ENCODE measurements around the gene SLC27A5. TPM values are rescaled to one million over a fixed set of nuclear protein-coding genes. Genes with fewer than 3 reads are reported as not detected.

The SLC27A5 gene
- total and polyA plus RNA-seq, 2 of the 13 experiments (the other 11 are each of a cell fraction or from before 2014, with no cell fraction given): 30.3 to 40.2 TPM

- no peak for TF ChIP-seq ZNF777 (CRISPR knock-in tag; IDR thresholded peaks at IDR 0.05)
- TF ChIP-seq PHF20 (CRISPR knock-in tag; IDR thresholded peaks at IDR 0.05): peak; percentile 86
- peak; percentile 42 for TF ChIP-seq FOXA3 (CRISPR knock-in tag; IDR thresholded peaks at IDR 0.05)
- TF ChIP-seq, protein P1, sequence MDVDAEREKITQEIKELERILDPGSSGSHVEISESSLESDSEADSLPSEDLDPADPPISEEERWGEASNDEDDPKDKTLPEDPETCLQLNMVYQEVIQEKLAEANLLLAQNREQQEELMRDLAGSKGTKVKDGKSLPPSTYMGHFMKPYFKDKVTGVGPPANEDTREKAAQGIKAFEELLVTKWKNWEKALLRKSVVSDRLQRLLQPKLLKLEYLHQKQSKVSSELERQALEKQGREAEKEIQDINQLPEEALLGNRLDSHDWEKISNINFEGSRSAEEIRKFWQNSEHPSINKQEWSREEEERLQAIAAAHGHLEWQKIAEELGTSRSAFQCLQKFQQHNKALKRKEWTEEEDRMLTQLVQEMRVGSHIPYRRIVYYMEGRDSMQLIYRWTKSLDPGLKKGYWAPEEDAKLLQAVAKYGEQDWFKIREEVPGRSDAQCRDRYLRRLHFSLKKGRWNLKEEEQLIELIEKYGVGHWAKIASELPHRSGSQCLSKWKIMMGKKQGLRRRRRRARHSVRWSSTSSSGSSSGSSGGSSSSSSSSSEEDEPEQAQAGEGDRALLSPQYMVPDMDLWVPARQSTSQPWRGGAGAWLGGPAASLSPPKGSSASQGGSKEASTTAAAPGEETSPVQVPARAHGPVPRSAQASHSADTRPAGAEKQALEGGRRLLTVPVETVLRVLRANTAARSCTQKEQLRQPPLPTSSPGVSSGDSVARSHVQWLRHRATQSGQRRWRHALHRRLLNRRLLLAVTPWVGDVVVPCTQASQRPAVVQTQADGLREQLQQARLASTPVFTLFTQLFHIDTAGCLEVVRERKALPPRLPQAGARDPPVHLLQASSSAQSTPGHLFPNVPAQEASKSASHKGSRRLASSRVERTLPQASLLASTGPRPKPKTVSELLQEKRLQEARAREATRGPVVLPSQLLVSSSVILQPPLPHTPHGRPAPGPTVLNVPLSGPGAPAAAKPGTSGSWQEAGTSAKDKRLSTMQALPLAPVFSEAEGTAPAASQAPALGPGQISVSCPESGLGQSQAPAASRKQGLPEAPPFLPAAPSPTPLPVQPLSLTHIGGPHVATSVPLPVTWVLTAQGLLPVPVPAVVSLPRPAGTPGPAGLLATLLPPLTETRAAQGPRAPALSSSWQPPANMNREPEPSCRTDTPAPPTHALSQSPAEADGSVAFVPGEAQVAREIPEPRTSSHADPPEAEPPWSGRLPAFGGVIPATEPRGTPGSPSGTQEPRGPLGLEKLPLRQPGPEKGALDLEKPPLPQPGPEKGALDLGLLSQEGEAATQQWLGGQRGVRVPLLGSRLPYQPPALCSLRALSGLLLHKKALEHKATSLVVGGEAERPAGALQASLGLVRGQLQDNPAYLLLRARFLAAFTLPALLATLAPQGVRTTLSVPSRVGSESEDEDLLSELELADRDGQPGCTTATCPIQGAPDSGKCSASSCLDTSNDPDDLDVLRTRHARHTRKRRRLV (CRISPR knock-in tag; IDR thresholded peaks at IDR 0.05): no peak
- TF ChIP-seq, protein P2, sequence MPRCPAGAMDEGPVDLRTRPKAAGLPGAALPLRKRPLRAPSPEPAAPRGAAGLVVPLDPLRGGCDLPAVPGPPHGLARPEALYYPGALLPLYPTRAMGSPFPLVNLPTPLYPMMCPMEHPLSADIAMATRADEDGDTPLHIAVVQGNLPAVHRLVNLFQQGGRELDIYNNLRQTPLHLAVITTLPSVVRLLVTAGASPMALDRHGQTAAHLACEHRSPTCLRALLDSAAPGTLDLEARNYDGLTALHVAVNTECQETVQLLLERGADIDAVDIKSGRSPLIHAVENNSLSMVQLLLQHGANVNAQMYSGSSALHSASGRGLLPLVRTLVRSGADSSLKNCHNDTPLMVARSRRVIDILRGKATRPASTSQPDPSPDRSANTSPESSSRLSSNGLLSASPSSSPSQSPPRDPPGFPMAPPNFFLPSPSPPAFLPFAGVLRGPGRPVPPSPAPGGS (CRISPR knock-in tag; IDR thresholded peaks at IDR 0.05): no peak
- TF ChIP-seq ZNF747 (CRISPR knock-in tag; IDR thresholded peaks at IDR 0.05; ENCODE audit: borderline replicate concordance): 0 out of 2 replicates have a peak, but pooled peaks have one; percentile 13
- peak; percentile 65 for TF ChIP-seq SAP130 (CRISPR knock-in tag; IDR thresholded peaks at IDR 0.05; ENCODE audit: low read depth)
- TF ChIP-seq MATR3 (CRISPR knock-in tag; IDR thresholded peaks at IDR 0.05): no peak
- no peak for TF ChIP-seq ISL2 (CRISPR knock-in tag; IDR thresholded peaks at IDR 0.05)
- TF ChIP-seq YEATS4 (CRISPR knock-in tag; IDR thresholded peaks at IDR 0.05; ENCODE audit: borderline replicate concordance): peak; percentile 47; the same call in 1 of the 2 replicates
- no peak for TF ChIP-seq ZFP36L1 (CRISPR knock-in tag; IDR thresholded peaks at IDR 0.05)
- peak; percentile 35 for TF ChIP-seq TAF15 (IDR thresholded peaks at IDR 0.05; ENCODE audit: low read depth, low read length, poor library complexity, severe bottlenecking)
- no peak for TF ChIP-seq SIX1 (CRISPR knock-in tag; IDR thresholded peaks at IDR 0.05; ENCODE audit: borderline replicate concordance)
- TF ChIP-seq ZFP91 (CRISPR knock-in tag; IDR thresholded peaks at IDR 0.05; ENCODE audit: borderline replicate concordance): peak; percentile 13; the same call in 1 of the 2 replicates
- no peak for TF ChIP-seq U2AF2 (IDR thresholded peaks at IDR 0.05; ENCODE audit: low read depth, low read length)
- TF ChIP-seq POLR2G (IDR thresholded peaks at IDR 0.05; ENCODE audit: low read depth, low read length): peak; percentile 87
- TF ChIP-seq MIER2 (CRISPR knock-in tag; IDR thresholded peaks at IDR 0.05): no peak
- peak; percentile 99 for TF ChIP-seq KDM2A (CRISPR knock-in tag; IDR thresholded peaks at IDR 0.05; ENCODE audit: borderline replicate concordance, low read depth)
- no peak for TF ChIP-seq NFIB (CRISPR knock-in tag; IDR thresholded peaks at IDR 0.05; ENCODE audit: borderline replicate concordance)
Measured at GRCh38 chr19:58554494-58555368, 42.9 kb upstream of the SLC27A5 start, which contains the start of gene CHMP2A (continued).

Measured in HepG2 (cell line).